SK-N-SH (cell line): ENCODE results near the gene MRFAP1.

Source experiments
- CHD2 ChIP-seq: fragments of 150-350 bp; IDR thresholded peaks from 2 replicates; pipeline ENCODE4 v1.6.1; 2018; ENCODE audit warnings: low read length; ENCODE audit not compliant: partially characterized antibody
- CTCF ChIP-seq: fragments of 200-600 bp; sonication (generic); IDR thresholded peaks from 2 replicates; pipeline ENCODE4 v1.6.1; 2017; ENCODE audit warnings: antibody characterized with exemption, mild to moderate bottlenecking, moderate library complexity
- EP300 ChIP-seq, 2 experiments: IDR thresholded peaks; 2 replicates each; pipeline versions ENCODE4 v1.4.0 to v1.6.1; 2012; ENCODE audit warnings: borderline replicate concordance in 1 of 2, low read depth in 1 of 2, low read length in 1 of 2
- FOSL2 ChIP-seq: IDR thresholded peaks from 2 replicates; pipeline ENCODE4 v1.4.0; 2012; ENCODE audit warnings: low read depth, mild to moderate bottlenecking, moderate library complexity, borderline replicate concordance
- MAX ChIP-seq: IDR thresholded peaks from 2 replicates; pipeline ENCODE4 v1.4.0; 2012; ENCODE audit warnings: low read depth
- POLR2AphosphoS5 ChIP-seq: IDR thresholded peaks from 2 replicates; pipeline ENCODE4 v1.6.1; 2012; ENCODE audit warnings: low read depth, low read length
- RAD21 ChIP-seq: IDR thresholded peaks from 2 replicates; pipeline ENCODE4 v1.6.1; 2012; ENCODE audit warnings: mild to moderate bottlenecking, low read length
- REST ChIP-seq: IDR thresholded peaks from 2 replicates; pipeline ENCODE4 v1.6.1; 2012; ENCODE audit warnings: mild to moderate bottlenecking, low read depth, low read length, moderate library complexity
- SIN3A ChIP-seq: IDR thresholded peaks from 2 replicates; pipeline ENCODE4 v1.6.1; 2012; ENCODE audit warnings: low read depth, mild to moderate bottlenecking, low read length, moderate library complexity, borderline replicate concordance
- TAF1 ChIP-seq: IDR thresholded peaks from 2 replicates; pipeline ENCODE4 v1.6.1; 2012; ENCODE audit warnings: low read depth, mild to moderate bottlenecking, low read length, moderate library complexity, borderline replicate concordance
- TCF12 ChIP-seq: IDR thresholded peaks from 2 replicates; pipeline ENCODE4 v1.4.0; 2012
- YY1 ChIP-seq: IDR thresholded peaks from 2 replicates; pipeline ENCODE4 v1.4.0; 2012; ENCODE audit warnings: low read depth, mild to moderate bottlenecking

- TF ChIP-seq POLR2AphosphoS5 (no peak), CTCF (no peak), MAX (no peak), REST (no peak), CHD2 (no peak), FOSL2 (no peak), TAF1 (no peak), RAD21 (no peak), SIN3A (no peak), EP300 (IDR thresholded peaks at IDR 0.05; ENCODE audit: borderline replicate concordance in 1 of 2, low read depth in 1 of 2, low read length in 1 of 2) (no peak), YY1 (no peak), TCF12 (no peak)
These were observed 42.4 kb upstream of the MRFAP1 start for GRCh38 chr4:6598127-6598526.
